Measurements from ENCODE around the gene IFNA8. TPM values are rescaled to one million over a fixed set of nuclear protein-coding genes. Genes with fewer than 3 reads are reported as not detected.
"Not testable (repeated sequence)": the region's sequence is repeated elsewhere in the genome, so short reads cannot be mapped to it uniquely, and the experiment has no call there.

IFNA8 gene
- total and polyA plus RNA-seq, 2 donors (not counting 1 experiment from before 2014, with no cell fraction given): not detected

GRCh38 chr9:21449312-21449711 is 40.4 kb downstream of the IFNA8 start:
- not testable (repeated sequence) for H3K4me3 ChIP-seq (ENCODE audit: control extremely low read depth in 1 of 5, extremely low read depth in 1 of 5, insufficient read depth in 1 of 5, low read depth in 2 of 5, low read length in 4 of 5)

GRCh38 chr9:21450733-21451394 is 41.9 kb downstream of the IFNA8 start:
- no peaks in the 10 kb centered on the region for H3K79me2 ChIP-seq (ENCODE audit: control insufficient read depth, insufficient read depth, low read length)
- H3K27ac ChIP-seq (ENCODE audit: low read length in 2 of 2): no peak overlapping the region
- no peaks in the 10 kb centered on the region for H3K9me3 ChIP-seq (ENCODE audit: control extremely low read depth in 1 of 3, control insufficient read depth in 2 of 3, insufficient read depth in 1 of 3, low read length in 2 of 3)
- H3K4me1 ChIP-seq (ENCODE audit: control insufficient read depth in 2 of 2, insufficient read depth in 2 of 2, low read length in 2 of 2): no peaks in the 10 kb centered on the region
- ATAC-seq (ENCODE audit: low read depth) (no peak), DNase-seq (no peak)
- H3K4me3 Mint-ChIP-seq: no peak overlapping the region
- no peak overlapping the region for H3K4me3 ChIP-seq (ENCODE audit: control extremely low read depth in 1 of 5, extremely low read depth in 1 of 5, insufficient read depth in 1 of 5, low read depth in 2 of 5, low read length in 4 of 5)
- H4K20me1 ChIP-seq (ENCODE audit: control insufficient read depth, insufficient read depth, low read length, poor library complexity, severe bottlenecking): no peaks in the 10 kb centered on the region
- no peak overlapping the region for H3K4me2 ChIP-seq (replicated peaks; ENCODE audit: low read depth, low read length, poor library complexity, severe bottlenecking)
- H2AFZ ChIP-seq (ENCODE audit: insufficient read depth, low read depth, low read length, poor library complexity, severe bottlenecking): no peak overlapping the region
- H3K9ac ChIP-seq (ENCODE audit: low read length): no peak overlapping the region
- no peak for TF ChIP-seq CTCF (IDR thresholded peaks at IDR 0.05)
- H3K27me3 ChIP-seq (replicated peaks in 1 of 4; ENCODE audit: control extremely low read depth in 1 of 4, control insufficient read depth in 3 of 4, insufficient read depth in 4 of 4, low read length in 3 of 4): peaks cover 0 to 17% (median 9%) of the 10 kb centered on the region in 4 experiments
- H3K36me3 ChIP-seq (replicated peaks in 1 of 2; ENCODE audit: control extremely low read depth in 1 of 2, control insufficient read depth in 1 of 2, extremely low read depth in 1 of 2, insufficient read depth in 2 of 2, low read length in 1 of 2): no peaks in the 10 kb centered on the region
- no peaks in the 10 kb centered on the region for H3K4me1 Mint-ChIP-seq
- ChIA-PET CTCF (interaction anchor here (0.6 kb wide), 1 partner anchor 132 kb away, joined by 4 read pairs; no protein-coding TSS in a partner anchor), POLR2A (no interaction called here)
- intact Hi-C loops (cut with micrococcal nuclease): no loop called here
- WGBS (ENCODE audit: insufficient coverage): no CpG with 5 or more reads among the region's 4 CpGs
- no peaks in the 10 kb centered on the region for H3K9me3 Mint-ChIP-seq (ENCODE audit: insufficient read depth)
- H3K27ac Mint-ChIP-seq: no peak overlapping the region
- H3K27me3 Mint-ChIP-seq: peaks cover 39% of the 10 kb centered on the region

More at GRCh38 chr9:21449312-21449711, 40.4 kb downstream of the IFNA8 start:
- H3K4me1 ChIP-seq (ENCODE audit: control insufficient read depth in 2 of 2, insufficient read depth in 2 of 2, low read length in 2 of 2); H4K20me1 ChIP-seq (ENCODE audit: control insufficient read depth, insufficient read depth, low read length, poor library complexity, severe bottlenecking); H2AFZ ChIP-seq (ENCODE audit: insufficient read depth, low read depth, low read length, poor library complexity, severe bottlenecking); H3K9me3 Mint-ChIP-seq (ENCODE audit: insufficient read depth); H3K79me2 ChIP-seq (ENCODE audit: control insufficient read depth, insufficient read depth, low read length); H3K9ac ChIP-seq (ENCODE audit: low read length); ATAC-seq (ENCODE audit: low read depth); H3K27ac ChIP-seq (ENCODE audit: low read length in 2 of 2); H3K4me1 Mint-ChIP-seq; DNase-seq; H3K4me3 Mint-ChIP-seq; H3K4me2 ChIP-seq (replicated peaks; ENCODE audit: low read depth, low read length, poor library complexity, severe bottlenecking); H3K27ac Mint-ChIP-seq; H3K36me3 ChIP-seq (replicated peaks in 1 of 2; ENCODE audit: control extremely low read depth in 1 of 2, control insufficient read depth in 1 of 2, extremely low read depth in 1 of 2, insufficient read depth in 2 of 2, low read length in 1 of 2); POLR2A ChIA-PET; H3K9me3 ChIP-seq (ENCODE audit: control extremely low read depth in 1 of 3, control insufficient read depth in 2 of 3, insufficient read depth in 1 of 3, low read length in 2 of 3); CTCF ChIA-PET: not testable (repeated sequence)
- WGBS (ENCODE audit: insufficient coverage): 93% methylated on average over 3 of the region's 5 CpGs
- intact Hi-C loops (cut with micrococcal nuclease): loop anchor here (10.0 kb wide), 1 partner anchor 545 kb away; the partner anchor contains the start of genes CDKN2A and CDKN2B-AS1
- peaks cover 0 to 17% (median 7%) of the 10 kb centered on the region in 4 experiments for H3K27me3 ChIP-seq (replicated peaks in 1 of 4; ENCODE audit: control extremely low read depth in 1 of 4, control insufficient read depth in 3 of 4, insufficient read depth in 4 of 4, low read length in 3 of 4)
- H3K27me3 Mint-ChIP-seq: peaks cover 36% of the 10 kb centered on the region
